Prostate gland (tissue), 2 donors: ENCODE measurements around the gene MYO1H. TPM values are rescaled to one million over a fixed set of nuclear protein-coding genes. Genes with fewer than 3 reads are reported as not detected.
"Not testable (repeated sequence)": the region's sequence is repeated elsewhere in the genome, so short reads cannot be mapped to it uniquely, and the experiment has no call there.

Experiments used
- DNase-seq: peaks from one replicate; pipeline ENCODE4 v3.0.0-alpha.2; 2019; ENCODE audit warnings: low spot score
- H3K27ac ChIP-seq, 2 donors: fragments of 200-600 bp; sonication (generic); 2 replicates each; pipeline ENCODE4 v1.5.1; 2017 to 2019
- H3K27me3 ChIP-seq: fragments of 200-600 bp; sonication (generic); replicated peaks from 2 replicates; pipeline ENCODE4 v1.5.1; 2019; ENCODE audit not compliant: insufficient read depth
- H3K36me3 ChIP-seq, 2 donors: fragments of 200-600 bp; sonication (generic); 1 replicate in 1 of 2; 2 replicates in 1 of 2; pipeline versions ENCODE4 v1.5.1 to v1.8.1; 2017 to 2019
- H3K4me1 ChIP-seq: fragments of 200-600 bp; sonication (generic); replicated peaks from 2 replicates; pipeline ENCODE4 v1.5.1; 2019
- H3K4me3 ChIP-seq, 2 donors: fragments of 200-600 bp; sonication (generic); 2 replicates each; pipeline ENCODE4 v1.5.1; 2017 to 2019
- H3K9me3 ChIP-seq: fragments of 200-600 bp; sonication (generic); 2 replicates; pipeline ENCODE4 v1.5.1; 2017
- POLR2A ChIP-seq: fragments of 450-650 bp; IDR thresholded peaks from one replicate; pipeline ENCODE4 v1.6.1; 2016; ENCODE audit warnings: antibody characterized with exemption, mild to moderate bottlenecking
- POLR2AphosphoS5 ChIP-seq: sonication (generic); formaldehyde crosslinking; IDR thresholded peaks from one replicate; pipeline ENCODE4 v1.6.1; 2017; ENCODE audit warnings: antibody characterized with exemption
- WGBS: methylation state at CpG from one replicate; pipeline ENCODE4 v1.1.5; 2018; 5-methylcytosine and 5-hydroxymethylcytosine counted together
- intact Hi-C: fragments of 100-400 bp; cut with DNase I; formaldehyde crosslinking; loops from one replicate; pipeline ENCODE4 v1.14.2; 2022
- total RNA-seq, 2 donors: library from RNA; depleted of rRNA; stranded (reverse); fragments of >200 nt; gene quantifications; one replicate each; pipeline ENCODE4 v1.1.0, GENCODE V29; 2016
- TF ChIP-seq, protein P1 (sequence below), 4 experiments: fragments of 200-600 bp in 2 of 4; fragments of 450-650 bp in 2 of 4; sonication (generic) in 2 of 4; IDR thresholded peaks; 1 replicate in 3 of 4; 2 replicates in 1 of 4; pipeline ENCODE4 v1.5.1; 2016 to 2019; ENCODE audit warnings: antibody characterized with exemption in 4 of 4, mild to moderate bottlenecking in 2 of 4, moderate library complexity in 2 of 4

MYO1H gene
- total RNA-seq, 2 donors from 2014 or later: 1.2 TPM; not detected in 1

DNA sequence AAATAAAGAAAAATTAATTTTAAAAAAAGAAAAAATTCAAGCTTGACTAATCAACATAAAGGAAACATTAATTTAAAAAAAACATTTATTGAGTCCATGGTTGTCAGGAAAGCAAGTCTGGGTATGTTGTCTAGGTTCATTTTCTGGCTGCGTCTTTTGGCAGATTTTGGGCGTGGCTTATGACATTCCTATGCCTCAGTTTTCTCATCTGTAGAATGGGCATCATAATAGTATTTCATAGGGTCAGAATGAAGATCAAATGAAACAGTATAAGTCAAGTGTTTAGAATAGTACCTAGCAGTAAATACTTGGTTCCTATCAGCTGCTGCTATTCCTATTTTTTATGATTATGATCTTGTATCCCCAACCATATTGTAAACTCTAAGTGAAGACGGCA, 40.5 kb downstream of the MYO1H start:
- H3K4me1 ChIP-seq: no peaks in the 10 kb centered on the region
- WGBS: 94% methylated on average over 3 of the region's 3 CpGs
- H3K9me3 ChIP-seq: no peaks in the 10 kb centered on the region
- no peak overlapping the region for H3K27ac ChIP-seq
- H3K4me3 ChIP-seq: no peak overlapping the region
- intact Hi-C loops: loop anchor here (5.0 to 10.0 kb wide), 2 partner anchors 121 to 273 kb away; partner anchors contain the start of gene ACACB
- TF ChIP-seq POLR2A: no peak
- TF ChIP-seq, protein P1, sequence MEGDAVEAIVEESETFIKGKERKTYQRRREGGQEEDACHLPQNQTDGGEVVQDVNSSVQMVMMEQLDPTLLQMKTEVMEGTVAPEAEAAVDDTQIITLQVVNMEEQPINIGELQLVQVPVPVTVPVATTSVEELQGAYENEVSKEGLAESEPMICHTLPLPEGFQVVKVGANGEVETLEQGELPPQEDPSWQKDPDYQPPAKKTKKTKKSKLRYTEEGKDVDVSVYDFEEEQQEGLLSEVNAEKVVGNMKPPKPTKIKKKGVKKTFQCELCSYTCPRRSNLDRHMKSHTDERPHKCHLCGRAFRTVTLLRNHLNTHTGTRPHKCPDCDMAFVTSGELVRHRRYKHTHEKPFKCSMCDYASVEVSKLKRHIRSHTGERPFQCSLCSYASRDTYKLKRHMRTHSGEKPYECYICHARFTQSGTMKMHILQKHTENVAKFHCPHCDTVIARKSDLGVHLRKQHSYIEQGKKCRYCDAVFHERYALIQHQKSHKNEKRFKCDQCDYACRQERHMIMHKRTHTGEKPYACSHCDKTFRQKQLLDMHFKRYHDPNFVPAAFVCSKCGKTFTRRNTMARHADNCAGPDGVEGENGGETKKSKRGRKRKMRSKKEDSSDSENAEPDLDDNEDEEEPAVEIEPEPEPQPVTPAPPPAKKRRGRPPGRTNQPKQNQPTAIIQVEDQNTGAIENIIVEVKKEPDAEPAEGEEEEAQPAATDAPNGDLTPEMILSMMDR (IDR thresholded peaks at IDR 0.05): no peak
- TF ChIP-seq POLR2AphosphoS5: no peak
- no peak for DNase-seq
- no peaks in the 10 kb centered on the region for H3K27me3 ChIP-seq
- H3K36me3 ChIP-seq: no peaks in the 10 kb centered on the region

DNA sequence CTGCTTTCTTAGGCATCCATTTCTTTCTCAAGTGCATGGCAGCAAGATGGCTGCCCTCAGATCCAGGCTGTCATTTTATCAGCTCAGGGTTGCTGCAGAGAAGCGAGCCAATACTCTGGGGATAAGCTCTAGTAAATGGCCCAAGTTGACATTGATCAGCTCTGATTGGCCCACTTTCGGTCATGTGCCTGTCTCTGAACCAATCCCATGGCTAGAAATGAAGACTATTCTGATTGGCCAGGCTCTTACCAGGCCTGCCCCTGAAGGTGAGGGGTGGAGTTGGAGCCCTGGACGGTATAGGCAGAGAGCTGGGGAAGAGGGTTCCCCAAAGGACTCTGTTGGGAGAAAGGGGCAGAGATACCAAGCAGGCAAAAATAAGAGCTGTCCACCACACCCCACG, 41.4 kb downstream of the MYO1H start:
- 73% methylated on average over 4 of the region's 4 CpGs for WGBS
- TF ChIP-seq POLR2AphosphoS5 (no peak), POLR2A (no peak)
- TF ChIP-seq, protein P1 (IDR thresholded peaks at IDR 0.05): no peak
- no peaks in the 10 kb centered on the region for H3K36me3 ChIP-seq
- H3K4me3 ChIP-seq: no peak overlapping the region
- no peak for DNase-seq
- no peaks in the 10 kb centered on the region for H3K4me1 ChIP-seq
- H3K9me3 ChIP-seq: no peaks in the 10 kb centered on the region
- intact Hi-C loops: loop anchor here (5.0 to 10.0 kb wide), 2 partner anchors 122 to 274 kb away; partner anchors contain the start of gene ACACB
- H3K27me3 ChIP-seq: no peaks in the 10 kb centered on the region
- H3K27ac ChIP-seq: no peak overlapping the region

DNA sequence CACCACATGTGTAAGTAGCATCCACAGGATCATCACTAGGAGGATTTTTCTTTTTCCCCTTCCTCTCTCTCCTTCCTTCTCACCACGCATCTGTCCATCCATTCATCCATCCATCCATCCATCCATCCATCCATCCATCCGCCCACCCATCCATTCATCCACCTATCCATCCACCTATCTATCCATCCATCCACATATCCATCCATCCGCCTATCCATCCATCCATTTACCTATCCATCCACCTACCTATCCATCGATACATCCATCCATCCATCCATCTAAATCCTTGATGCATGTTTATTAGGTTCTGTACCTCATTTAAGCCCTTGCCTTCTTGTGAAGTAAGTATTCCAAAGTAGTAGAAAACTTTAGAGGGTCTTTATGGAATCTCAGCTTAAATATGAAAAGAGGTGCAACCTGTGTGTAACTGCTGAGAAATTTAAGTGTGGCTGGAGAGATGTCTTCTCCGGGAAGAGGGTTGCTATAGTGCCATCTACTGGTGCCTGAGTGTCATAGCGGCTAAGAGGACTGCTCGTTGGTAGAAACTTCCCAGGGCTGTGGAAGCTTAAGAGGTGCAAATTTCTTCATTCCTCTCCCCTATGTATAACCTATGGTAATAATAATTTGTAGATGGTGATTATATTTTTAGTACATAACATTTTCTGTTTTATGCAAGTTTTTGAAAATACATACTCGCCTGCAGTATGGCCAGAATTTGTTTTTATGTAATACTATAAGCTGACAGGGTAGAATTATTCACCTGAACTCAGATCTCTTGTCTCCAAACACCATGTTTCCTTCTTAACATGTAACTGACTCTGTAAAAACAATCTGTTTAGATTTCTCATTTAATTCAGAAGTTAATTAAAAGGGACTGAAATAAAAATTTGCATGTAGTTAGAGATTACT, 46.0 kb downstream of the MYO1H start:
- H3K27ac ChIP-seq: no peak overlapping the region
- H3K36me3 ChIP-seq: no peaks in the 10 kb centered on the region
- no peak overlapping the region for H3K4me3 ChIP-seq
- H3K27me3 ChIP-seq: no peaks in the 10 kb centered on the region
- no peaks in the 10 kb centered on the region for H3K4me1 ChIP-seq
- peak; percentile 47 for DNase-seq
- WGBS: 47% methylated on average over 8 of the region's 8 CpGs
- TF ChIP-seq POLR2A: no peak
- TF ChIP-seq, protein P1 (IDR thresholded peaks at IDR 0.05): peak; percentile 29 to 63 (median 62)
- no peaks in the 10 kb centered on the region for H3K9me3 ChIP-seq
- intact Hi-C loops: no loop called here

DNA sequence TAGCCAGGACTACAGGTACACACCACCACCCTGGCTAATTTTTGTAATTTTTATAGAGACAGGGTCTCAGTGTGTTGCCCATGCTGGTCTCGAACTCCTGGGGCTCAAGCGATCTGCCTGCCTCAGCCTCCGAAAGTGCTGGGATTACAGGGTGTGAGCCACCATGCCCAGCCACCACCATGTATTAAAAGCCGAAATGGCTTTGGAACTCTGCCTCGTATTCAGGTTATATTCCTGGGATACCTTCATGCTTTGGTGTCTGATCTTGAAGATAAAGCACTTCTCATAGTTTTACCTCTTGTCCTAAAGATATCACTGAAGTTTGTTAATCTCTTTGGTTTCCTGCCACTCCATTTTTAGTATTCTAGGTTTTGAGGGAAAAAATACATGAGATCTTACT, 47.2 kb downstream of the MYO1H start:
- H3K36me3 ChIP-seq: no peaks in the 10 kb centered on the region
- intact Hi-C loops: no loop called here
- DNase-seq: no peak
- H3K9me3 ChIP-seq: no peaks in the 10 kb centered on the region
- no peak overlapping the region for H3K27ac ChIP-seq
- no peaks in the 10 kb centered on the region for H3K27me3 ChIP-seq
- H3K4me1 ChIP-seq: no peaks in the 10 kb centered on the region
- no peak overlapping the region for H3K4me3 ChIP-seq
- WGBS: 78% methylated on average over 5 of the region's 5 CpGs
- no peak for TF ChIP-seq POLR2A
- TF ChIP-seq, protein P1 (IDR thresholded peaks at IDR 0.05): no peak
- no peak for TF ChIP-seq POLR2AphosphoS5

DNA sequence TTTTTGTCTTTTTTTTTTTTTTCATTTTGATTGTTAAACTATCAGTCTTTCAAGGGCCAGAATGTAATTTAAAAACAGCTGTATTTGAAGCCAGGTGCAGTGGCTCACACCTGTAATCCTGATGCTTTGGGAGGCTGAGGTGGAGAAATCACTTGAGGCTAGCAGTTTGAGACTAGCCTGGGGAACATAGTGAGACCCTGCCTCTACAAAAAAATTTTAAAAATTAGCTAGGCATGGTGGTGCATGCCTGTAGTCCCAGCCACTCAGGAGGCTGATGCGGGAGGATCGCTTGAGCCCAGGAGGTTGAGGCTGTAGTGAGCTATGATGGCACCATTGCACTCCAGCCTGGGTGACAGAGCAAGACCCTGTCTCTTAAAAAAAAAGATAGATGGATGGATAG, 57.1 kb downstream of the MYO1H start:
- intact Hi-C loops, H3K36me3 ChIP-seq, H3K27ac ChIP-seq, H3K4me3 ChIP-seq, H3K9me3 ChIP-seq, H3K27me3 ChIP-seq, DNase-seq, H3K4me1 ChIP-seq: not testable (repeated sequence)
- WGBS: 98% methylated on average over 2 of the region's 2 CpGs

DNA sequence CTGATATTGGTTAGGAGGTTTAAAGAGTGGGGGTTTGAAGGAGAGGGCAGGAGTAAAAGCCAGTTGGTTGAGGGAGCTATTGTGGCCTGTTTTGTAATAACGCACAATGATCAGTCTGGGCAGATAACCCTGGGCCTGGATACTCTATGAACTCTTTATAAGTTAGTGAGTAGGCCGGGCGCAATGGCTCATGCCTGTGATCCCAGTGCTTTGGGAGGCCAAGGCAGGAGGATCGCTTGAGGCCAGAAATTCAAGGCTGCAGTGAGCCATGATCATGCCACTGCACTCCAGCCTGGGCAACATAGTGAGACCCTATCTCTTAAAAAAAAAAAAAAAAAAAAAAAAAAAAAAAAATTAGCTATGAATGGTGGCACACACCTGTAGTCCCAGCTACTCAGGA, 58.4 kb downstream of the MYO1H start:
- intact Hi-C loops, H3K27ac ChIP-seq, DNase-seq, H3K4me1 ChIP-seq, H3K36me3 ChIP-seq, H3K4me3 ChIP-seq, H3K9me3 ChIP-seq, H3K27me3 ChIP-seq: not testable (repeated sequence)
- WGBS: 95% methylated on average over 4 of the region's 4 CpGs
